ENCODE measurements around the gene MRPS18A. TPM values are rescaled to one million over a fixed set of nuclear protein-coding genes. Genes with fewer than 3 reads are reported as not detected.

The MRPS18A gene
- total RNA-seq, 1 experiment from 2014 or later = 105 TPM

DNA sequence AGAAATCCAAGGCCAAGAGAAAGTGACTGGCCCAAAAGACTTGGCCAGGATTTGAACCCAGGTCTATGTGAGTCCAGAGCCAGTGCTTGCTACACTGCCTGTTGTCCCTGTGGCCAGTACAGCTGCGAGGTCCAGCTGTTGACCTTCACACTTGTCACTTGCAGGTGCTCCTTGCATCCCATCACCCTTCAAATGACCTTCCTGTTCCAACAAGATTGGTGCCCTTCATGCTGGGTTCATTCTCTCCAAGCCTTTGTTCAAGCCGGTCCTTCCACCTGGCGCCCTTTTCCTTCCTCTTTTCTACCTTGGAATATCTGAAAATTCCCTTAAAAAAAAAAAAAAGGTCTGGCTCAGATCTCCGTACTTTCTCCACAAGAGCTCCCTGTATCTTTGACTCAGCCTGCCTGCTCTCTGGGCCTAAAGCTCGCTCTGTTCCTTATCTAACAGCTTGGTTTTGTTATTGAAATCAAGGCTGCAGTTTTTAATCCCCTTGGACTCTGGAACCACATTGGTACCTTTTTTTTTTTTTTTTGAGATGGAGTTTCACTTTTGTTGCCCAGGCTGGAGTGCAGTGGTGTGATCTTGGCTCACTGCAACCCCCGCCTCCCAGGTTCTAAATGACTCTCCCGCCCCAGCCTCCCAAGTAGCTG is 22.2 kb upstream of the MRPS18A start:
- Histone ChIP-seq H3K79me2 (ENCODE audit: low read length) (no peaks in the 10 kb centered on the region), H3K9me2 (replicated peaks; ENCODE audit: low read length) (no peaks in the 10 kb centered on the region), H3K4me2 (ENCODE audit: low read length) (no peak overlapping the region), H3F3A (ENCODE audit: low read length, unreplicated experiment) (peaks cover 5% of the 10 kb centered on the region), H3K9ac (ENCODE audit: low read length) (no peak overlapping the region), H2AFZ (ENCODE audit: low read length) (no peak overlapping the region), H3K36me3 (ENCODE audit: low read depth, low read length) (no peaks in the 10 kb centered on the region), H3K4me1 (ENCODE audit: insufficient read depth, low read length) (peaks cover 13% of the 10 kb centered on the region), H3K27ac (ENCODE audit: low read length) (no peak overlapping the region), H4K20me1 (ENCODE audit: low read length) (no peaks in the 10 kb centered on the region), H3K27me3 (ENCODE audit: low read length) (no peaks in the 10 kb centered on the region), H3K4me3 (ENCODE audit: low read length) (no peak overlapping the region), H3K9me3 (ENCODE audit: low read length) (no peaks in the 10 kb centered on the region)
- no peak for TF ChIP-seq EZH2phosphoT487 (IDR thresholded peaks at IDR 0.05; ENCODE audit: borderline replicate concordance, low read length)
- TF ChIP-seq EZH2 (IDR thresholded peaks at IDR 0.05; ENCODE audit: low read length, unreplicated experiment) = no peak
- TF ChIP-seq, protein P1, sequence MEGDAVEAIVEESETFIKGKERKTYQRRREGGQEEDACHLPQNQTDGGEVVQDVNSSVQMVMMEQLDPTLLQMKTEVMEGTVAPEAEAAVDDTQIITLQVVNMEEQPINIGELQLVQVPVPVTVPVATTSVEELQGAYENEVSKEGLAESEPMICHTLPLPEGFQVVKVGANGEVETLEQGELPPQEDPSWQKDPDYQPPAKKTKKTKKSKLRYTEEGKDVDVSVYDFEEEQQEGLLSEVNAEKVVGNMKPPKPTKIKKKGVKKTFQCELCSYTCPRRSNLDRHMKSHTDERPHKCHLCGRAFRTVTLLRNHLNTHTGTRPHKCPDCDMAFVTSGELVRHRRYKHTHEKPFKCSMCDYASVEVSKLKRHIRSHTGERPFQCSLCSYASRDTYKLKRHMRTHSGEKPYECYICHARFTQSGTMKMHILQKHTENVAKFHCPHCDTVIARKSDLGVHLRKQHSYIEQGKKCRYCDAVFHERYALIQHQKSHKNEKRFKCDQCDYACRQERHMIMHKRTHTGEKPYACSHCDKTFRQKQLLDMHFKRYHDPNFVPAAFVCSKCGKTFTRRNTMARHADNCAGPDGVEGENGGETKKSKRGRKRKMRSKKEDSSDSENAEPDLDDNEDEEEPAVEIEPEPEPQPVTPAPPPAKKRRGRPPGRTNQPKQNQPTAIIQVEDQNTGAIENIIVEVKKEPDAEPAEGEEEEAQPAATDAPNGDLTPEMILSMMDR (conservative IDR thresholded peaks at IDR 0.05; ENCODE audit: low read depth, low read length) = no peak
- no TSS peak for BruUV-seq (replicated peaks)
- no peak for ATAC-seq
- POLR2A ChIA-PET (ENCODE audit: unreplicated experiment) = no interaction called here
- no peak for DNase-seq
- CTCF ChIA-PET = interaction anchor here (0.6 kb wide), 1 partner anchor 62 kb away, joined by 4 read pairs; no protein-coding TSS in a partner anchor
- intact Hi-C loops (cut with micrococcal nuclease) = no loop called here

DNA sequence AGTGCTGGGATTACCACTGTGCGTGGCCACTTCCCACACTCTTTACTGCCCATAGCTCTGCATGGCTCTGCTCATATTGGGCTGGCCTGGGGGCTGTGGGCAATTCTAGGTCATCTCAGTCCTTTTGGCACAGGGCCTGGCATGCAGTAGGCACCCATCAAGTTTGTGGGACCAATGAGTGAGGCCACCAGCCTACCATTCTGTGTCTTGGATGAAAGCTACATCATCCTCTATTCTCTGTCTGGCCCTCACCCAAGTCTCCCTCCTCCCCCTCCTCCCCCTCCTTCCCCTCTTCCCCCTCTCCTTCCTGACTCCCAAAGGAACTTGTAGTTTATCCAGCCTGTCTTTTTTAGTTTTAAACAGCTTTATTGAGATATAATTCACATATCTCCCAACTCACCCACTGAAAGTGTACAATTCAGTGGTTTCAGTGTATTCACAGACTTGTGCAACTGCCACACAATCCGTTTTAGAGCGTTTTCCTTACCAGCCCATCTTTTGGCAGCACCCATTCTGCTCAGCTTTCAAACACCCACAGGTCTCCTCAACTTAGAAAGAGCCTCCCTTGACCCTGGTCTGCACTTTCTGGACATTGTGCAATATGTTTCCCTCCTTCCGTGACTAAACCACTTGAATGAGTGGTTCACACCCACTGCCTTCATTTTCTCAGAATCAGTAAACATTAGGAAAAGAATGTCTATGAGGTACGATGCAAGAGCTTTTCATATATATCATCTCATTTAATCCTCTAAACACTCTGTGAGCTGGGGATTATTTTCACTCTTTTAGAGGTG is 21.5 kb upstream of the MRPS18A start:
- H3K4me3 ChIP-seq (ENCODE audit: low read length) = no peak overlapping the region
- H3K4me1 ChIP-seq (ENCODE audit: insufficient read depth, low read length) = peaks cover 15% of the 10 kb centered on the region
- no peak for TF ChIP-seq EZH2 (IDR thresholded peaks at IDR 0.05; ENCODE audit: low read length, unreplicated experiment)
- TF ChIP-seq, protein P1 (conservative IDR thresholded peaks at IDR 0.05; ENCODE audit: low read depth, low read length) = no peak
- TF ChIP-seq EZH2phosphoT487 (IDR thresholded peaks at IDR 0.05; ENCODE audit: borderline replicate concordance, low read length) = no peak
- DNase-seq (no peak), ATAC-seq (no peak)
- no peaks in the 10 kb centered on the region for H3K9me2 ChIP-seq (replicated peaks; ENCODE audit: low read length)
- no peaks in the 10 kb centered on the region for H3K79me2 ChIP-seq (ENCODE audit: low read length)
- POLR2A ChIA-PET (ENCODE audit: unreplicated experiment) = no interaction called here
- H3K36me3 ChIP-seq (ENCODE audit: low read depth, low read length) = no peaks in the 10 kb centered on the region
- H3K9ac ChIP-seq (ENCODE audit: low read length) = no peak overlapping the region
- H3K9me3 ChIP-seq (ENCODE audit: low read length) = no peaks in the 10 kb centered on the region
- CTCF ChIA-PET = no interaction called here
- H4K20me1 ChIP-seq (ENCODE audit: low read length) = no peaks in the 10 kb centered on the region
- no peak overlapping the region for H2AFZ ChIP-seq (ENCODE audit: low read length)
- H3K4me2 ChIP-seq (ENCODE audit: low read length) = no peak overlapping the region
- H3K27ac ChIP-seq (ENCODE audit: low read length) = no peak overlapping the region
- no TSS peak for BruUV-seq (replicated peaks)
- intact Hi-C loops (cut with micrococcal nuclease) = no loop called here
- no peaks in the 10 kb centered on the region for H3K27me3 ChIP-seq (ENCODE audit: low read length)
- peaks cover 5% of the 10 kb centered on the region for H3F3A ChIP-seq (ENCODE audit: low read length, unreplicated experiment)

DNA sequence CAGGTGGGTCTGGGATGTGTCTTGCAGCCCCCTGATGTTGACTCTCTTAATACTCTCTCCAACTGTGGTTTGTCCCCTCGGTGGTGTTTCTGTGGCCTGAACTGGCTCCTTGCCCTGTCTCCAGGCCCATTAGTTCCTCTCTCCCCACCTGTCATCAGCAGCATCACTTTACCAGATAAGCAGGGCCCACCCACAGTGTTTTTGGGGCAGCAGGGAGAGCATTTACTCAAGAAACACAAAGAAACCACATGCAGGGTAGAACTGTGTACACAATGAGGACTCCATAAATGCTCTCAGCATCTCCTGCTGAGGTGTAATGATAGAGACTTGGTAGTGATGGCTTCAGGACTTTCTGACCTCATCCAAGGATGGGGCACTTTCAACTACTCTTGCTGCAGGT is 20.2 kb upstream of the MRPS18A start:
- Histone ChIP-seq H3K4me2 (ENCODE audit: low read length) (no peak overlapping the region), H2AFZ (ENCODE audit: low read length) (no peak overlapping the region), H4K20me1 (ENCODE audit: low read length) (no peaks in the 10 kb centered on the region), H3K27ac (ENCODE audit: low read length) (no peak overlapping the region), H3F3A (ENCODE audit: low read length, unreplicated experiment) (peaks cover 5% of the 10 kb centered on the region), H3K79me2 (ENCODE audit: low read length) (no peaks in the 10 kb centered on the region), H3K9me2 (replicated peaks; ENCODE audit: low read length) (no peaks in the 10 kb centered on the region), H3K4me1 (ENCODE audit: insufficient read depth, low read length) (peaks cover 27% of the 10 kb centered on the region), H3K4me3 (ENCODE audit: low read length) (no peak overlapping the region), H3K27me3 (ENCODE audit: low read length) (no peaks in the 10 kb centered on the region), H3K9ac (ENCODE audit: low read length) (no peak overlapping the region), H3K36me3 (ENCODE audit: low read depth, low read length) (no peaks in the 10 kb centered on the region), H3K9me3 (ENCODE audit: low read length) (no peaks in the 10 kb centered on the region)
- DNase-seq (no peak), ATAC-seq (no peak)
- TF ChIP-seq EZH2 (IDR thresholded peaks at IDR 0.05; ENCODE audit: low read length, unreplicated experiment) = no peak
- TF ChIP-seq, protein P1 (conservative IDR thresholded peaks at IDR 0.05; ENCODE audit: low read depth, low read length) = no peak
- ChIA-PET CTCF (no interaction called here), POLR2A (ENCODE audit: unreplicated experiment) (no interaction called here)
- BruUV-seq (replicated peaks) = no TSS peak
- intact Hi-C loops (cut with micrococcal nuclease) = no loop called here

All from PC-3 (cell line).